Stimulated activated CD4-positive, alpha-beta T cell treated with anti-CD3 and anti-CD28 coated beads, Interleukin-1b, Interleukin-23, amount 100 ng/mL, for 1 hour (primary cell): ENCODE data around the gene COL26A1.
"Not testable (repeated sequence)": the region's sequence is repeated elsewhere in the genome, so short reads cannot be mapped to it uniquely, and the experiment has no call there.

Experiments used
- DNase-seq, 2 donors: peaks; one replicate each; pipeline ENCODE4 v3.0.0-alpha.2; 2020; ENCODE audit warnings: low read depth in 2 of 2

Gene COL26A1

DNA sequence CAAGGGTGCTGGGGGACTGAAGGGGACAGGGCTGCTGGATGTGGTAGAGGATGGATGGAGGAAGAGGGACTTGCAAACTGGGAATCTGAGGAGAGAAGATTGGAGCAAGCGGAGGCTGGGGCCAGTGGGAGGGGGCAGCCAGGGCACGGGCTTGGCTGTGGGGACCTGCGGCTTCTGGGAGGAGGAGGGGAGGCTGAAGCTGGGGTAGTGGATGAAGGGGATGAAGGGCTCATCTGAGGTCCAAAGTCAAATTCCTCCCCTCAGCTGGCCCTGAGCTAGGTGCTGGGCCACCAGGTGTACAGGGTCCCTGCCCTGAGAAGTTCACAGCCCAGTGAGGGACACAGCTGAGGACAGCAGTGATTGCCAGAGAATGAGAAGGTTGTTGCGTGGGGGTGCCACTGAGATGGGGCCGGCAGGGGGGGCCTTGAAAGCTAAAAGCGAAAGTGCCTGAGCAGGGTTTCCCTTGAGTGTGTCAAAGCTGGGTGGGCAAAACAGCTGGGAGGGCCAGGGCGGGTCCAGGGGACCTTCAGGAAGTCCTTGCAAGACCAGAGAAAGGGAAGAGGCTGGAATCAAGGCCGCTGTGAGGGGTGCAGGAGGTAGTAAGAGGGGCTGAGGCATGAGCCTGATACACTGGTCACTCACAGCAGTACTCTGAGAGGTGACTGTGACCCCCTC, 191.2 kb downstream of the COL26A1 start:
- no peak for DNase-seq

DNA sequence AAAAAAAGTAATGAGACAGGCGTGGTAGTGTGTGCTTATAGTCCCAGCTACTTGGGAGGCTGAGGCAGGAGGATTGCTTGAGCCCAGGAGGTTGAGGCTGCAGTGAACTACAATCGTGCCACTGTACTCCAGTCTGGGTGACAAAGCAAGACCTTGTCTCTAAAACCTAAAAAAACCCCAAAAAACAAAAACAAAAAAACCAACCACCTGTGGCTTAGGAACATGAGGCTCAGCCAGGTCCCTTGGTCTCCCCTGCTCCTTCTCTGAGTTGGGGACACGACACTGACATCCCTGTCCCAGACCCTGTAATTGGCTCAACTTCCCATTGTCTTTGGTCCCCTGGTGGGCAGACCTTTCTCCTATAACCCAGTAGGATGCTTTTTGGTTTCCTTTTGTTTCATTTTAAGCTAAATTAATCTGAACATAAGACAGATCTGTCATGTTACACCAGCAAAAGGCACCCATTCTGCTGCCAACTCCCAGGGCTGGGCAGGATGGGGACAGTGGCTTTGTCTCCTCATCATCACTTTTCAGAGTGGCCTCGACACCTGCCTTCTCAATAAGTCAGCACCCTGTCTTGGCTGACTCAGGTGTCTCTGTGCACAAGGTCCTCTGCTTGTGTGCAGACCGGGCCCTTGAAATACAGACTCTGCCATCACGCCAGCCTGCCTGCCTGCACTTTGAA, 192.1 kb downstream of the COL26A1 start:
- no peak for DNase-seq

DNA sequence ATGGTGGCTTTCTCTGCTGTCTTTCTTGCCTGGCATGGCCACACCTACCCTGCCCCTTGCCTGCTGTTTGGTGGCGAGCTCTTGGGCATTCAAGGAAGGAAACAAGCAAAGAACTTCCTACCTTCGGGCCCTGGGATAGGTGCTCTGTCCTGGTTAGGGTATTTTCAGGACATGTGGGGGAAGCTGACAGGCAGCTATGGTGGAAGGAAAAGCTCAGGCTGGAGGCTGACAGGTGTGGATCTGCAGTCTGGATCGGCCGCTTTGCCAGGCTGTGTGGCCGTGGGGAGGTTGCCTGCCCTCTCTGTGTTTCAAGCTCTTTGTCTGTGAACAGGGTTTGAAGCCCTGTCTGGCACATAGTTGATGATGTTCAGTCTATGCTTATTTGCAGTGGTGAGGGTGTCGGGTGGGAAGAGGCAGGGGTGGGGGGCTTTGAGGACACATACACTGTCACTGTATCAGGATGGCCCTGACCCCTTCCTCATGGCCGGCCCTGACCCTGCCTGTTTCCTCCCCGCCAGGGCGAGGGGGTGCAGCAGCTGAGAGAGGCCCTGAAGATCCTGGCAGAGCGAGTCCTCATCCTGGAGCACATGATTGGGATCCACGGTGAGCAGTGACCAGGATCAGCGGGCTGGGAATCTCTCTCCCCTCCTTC, 192.7 kb downstream of the COL26A1 start:
- DNase-seq, result no peak

DNA sequence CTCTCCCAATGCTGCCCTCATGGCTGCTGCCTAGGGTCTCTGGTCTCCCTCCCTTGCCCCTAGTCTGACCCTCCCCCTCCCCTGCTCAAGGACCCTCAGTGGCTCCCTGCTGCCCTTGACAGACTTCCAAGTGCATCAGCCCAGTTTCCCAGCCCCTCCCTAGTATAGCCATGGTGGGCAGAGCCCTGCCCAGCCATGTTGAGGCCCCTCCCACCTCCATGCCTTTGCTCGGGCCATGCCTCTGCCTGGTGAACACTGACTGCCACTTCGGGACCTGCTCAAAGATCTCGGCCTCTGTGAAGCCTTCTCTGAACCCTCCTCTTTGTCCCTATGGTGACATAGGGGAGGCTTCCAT, 193.2 kb downstream of the COL26A1 start:
- DNase-seq, result no peak

DNA sequence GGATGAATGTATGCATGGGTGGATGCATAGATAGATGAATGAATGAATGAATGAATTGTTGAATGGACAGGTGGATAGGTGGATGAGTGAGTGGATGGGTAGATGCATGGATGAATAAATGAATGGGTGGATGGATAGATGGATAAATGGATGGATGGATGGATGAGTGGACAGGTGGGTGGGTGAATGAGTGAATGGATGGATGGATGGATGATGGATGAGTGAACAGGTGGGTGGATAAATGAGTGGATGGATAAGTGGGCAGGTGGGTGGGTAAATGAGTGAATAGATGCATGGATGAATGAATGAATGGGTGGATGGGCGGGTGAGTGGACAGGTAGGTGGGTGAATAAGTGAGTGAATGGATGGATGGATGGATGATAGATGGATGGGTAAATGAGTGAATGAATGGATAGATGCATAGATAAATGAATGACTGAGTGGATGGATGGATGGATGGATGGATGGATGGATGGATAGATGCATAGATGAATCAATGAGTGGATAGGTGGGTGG, 193.8 kb downstream of the COL26A1 start:
- DNase-seq, result no peak

DNA sequence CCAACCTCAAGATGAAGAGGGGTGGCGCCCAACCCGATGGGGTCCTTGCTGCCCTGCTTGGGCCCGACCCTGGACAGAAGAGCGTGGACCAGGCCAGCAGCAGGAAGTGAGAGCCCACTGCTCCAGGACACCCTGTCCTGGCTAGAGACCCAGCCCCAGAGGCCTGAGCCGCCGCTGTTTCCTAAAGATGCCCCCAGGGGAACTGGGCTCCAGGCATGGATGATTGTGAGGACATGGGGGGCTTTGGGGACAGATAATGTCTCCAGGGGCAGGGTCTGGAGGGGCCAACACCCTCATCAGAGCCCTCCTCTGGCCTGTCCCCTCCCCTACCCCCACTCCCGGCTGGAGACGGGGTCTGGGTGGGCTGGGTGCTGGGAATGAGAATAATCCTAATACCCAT, 194.7 kb downstream of the COL26A1 start:
- DNase-seq, result no peak

DNA sequence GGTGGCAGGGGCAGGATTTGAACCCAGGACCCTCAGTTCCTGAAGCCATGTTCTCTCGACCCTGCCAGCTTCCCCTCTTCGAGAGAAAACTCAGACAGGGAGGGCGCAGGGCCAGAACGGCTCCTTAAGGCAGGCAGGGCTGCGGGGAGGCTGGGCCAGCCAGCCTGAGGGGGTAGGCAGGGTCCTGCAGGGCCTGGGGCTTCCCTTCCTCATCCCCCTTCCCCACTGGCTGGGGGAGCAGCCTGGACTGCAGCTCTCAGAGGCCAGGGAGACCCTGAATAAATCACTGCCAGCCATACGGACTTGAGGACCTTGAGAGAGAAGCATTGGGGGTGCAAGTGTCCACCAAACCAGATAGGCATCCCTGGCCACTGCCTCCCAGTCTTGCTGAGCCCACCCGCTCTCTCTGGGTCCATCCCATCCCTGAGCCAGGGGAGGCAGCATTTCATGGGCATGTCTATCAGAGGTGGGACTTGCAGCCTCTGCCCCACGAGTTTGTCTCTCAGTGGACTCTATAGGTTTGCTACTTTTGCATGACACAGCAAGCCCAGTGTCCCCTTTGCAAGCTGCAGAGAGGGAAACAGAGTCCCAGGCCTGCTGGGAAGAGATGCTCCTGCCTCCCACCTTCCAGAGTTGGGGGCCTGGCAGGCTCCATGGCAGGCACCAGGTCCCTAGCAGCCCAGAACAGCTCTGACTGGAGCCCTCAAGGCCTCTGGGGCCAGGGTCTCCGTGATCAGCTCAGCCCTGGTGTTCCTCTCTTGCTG, 195.5 kb downstream of the COL26A1 start:
- no peak for DNase-seq

DNA sequence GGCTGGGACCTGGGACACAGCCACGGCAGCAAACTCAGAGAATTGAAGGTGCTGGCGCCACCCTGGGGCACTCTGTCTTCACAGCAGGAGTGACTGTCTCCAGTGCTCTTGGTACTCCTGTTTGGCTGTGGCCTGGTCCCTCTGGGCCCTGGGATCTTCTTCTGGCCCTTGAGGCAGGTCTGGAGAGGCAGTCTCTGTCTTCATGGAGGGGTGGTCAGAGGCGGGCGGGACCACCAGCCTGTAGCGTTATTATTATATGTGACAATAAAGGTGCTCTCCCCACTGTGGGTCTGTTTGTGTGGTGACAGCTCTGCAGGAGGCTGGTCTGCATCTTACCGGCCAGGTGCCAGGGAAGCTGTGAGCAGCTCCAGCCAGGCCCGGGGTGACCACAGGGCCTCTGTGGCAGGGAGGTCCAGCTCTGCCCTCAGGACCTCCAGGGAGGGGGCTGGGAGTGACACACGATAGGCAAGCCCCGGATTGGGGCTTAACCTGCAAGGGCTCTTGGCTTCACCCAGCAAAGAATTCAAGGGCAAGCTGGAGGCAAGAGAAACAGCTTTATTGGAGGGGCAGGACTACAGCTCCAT, 196.2 kb downstream of the COL26A1 start:
- DNase-seq, result no peak

DNA sequence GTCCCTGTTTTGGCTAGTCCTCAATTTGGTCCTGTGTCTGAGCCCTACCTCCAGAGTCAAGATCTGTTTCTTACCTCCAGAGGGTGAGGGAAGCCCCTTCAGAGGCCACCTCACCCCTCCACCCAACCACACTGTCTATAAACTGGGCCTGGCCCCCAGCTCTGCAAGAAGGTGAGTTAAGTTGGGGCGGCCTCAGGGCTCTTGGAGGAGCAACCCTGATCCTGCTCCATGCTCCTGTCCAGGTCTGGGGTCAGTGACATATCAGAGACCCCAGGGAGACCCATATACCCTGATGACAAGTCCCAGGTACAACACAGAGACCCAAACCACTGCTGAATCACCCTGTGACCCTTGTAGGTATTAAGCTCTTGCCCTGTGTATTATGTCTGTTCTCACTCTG, 196.9 kb downstream of the COL26A1 start:
- no peak for DNase-seq

DNA sequence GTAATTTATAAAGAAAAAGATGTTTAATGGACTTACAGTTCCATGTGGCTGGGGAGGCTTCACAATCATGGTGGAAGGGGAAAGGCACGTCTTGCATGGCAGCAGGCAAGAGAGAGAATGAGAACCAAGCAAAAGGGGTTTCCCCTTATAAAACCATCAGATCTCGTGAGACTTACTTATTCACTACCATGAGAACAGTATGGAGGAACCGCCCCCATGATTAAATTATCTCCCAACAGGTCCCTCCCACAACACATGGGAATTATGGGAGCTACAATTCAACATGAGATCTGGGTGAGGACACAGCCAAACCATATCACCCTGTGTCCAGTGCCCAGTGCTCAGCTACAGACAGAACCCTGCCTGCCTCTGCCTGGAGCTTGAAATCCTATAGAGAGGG, 197.3 kb downstream of the COL26A1 start:
- DNase-seq, result not testable (repeated sequence)

DNA sequence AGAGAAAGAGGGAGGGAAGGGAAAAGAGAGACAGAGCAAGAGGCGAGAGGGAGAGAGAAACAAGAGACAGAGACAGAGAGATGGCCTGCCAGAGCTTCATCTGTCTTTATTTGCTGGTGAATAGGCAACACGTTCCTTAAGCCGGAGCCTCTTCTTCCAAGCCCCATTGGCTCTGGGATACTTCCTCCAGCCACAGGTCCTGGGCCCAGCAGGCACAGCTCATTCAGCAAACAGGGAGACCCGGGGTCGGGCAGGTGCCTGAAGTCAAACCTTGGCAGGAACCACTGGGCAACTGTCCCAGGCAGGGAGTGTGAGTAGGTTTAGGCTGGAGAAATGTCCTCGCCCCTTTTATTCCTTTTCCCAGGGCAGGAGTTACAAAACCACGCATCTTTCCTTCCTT, 198.2 kb downstream of the COL26A1 start:
- DNase-seq, result no peak

DNA sequence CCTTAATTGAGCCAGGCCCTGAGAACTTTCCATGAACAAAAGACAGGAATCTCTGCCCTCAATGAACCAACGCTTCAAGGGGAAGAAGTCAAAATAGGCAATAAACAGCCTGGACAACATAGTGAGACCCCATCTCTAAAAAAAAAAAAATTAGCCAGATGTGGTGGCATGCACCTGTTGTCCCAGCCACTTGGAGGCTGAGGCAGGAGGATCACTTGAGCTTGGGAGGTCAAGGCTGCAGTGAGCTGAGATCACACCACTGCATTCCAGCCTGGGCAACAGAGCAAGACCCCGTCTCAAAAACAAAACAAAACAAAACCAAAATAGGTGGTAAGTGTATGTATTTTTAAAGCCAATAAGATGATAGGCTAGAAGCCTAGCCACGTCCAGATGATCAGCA, 198.6 kb downstream of the COL26A1 start:
- not testable (repeated sequence) for DNase-seq

DNA sequence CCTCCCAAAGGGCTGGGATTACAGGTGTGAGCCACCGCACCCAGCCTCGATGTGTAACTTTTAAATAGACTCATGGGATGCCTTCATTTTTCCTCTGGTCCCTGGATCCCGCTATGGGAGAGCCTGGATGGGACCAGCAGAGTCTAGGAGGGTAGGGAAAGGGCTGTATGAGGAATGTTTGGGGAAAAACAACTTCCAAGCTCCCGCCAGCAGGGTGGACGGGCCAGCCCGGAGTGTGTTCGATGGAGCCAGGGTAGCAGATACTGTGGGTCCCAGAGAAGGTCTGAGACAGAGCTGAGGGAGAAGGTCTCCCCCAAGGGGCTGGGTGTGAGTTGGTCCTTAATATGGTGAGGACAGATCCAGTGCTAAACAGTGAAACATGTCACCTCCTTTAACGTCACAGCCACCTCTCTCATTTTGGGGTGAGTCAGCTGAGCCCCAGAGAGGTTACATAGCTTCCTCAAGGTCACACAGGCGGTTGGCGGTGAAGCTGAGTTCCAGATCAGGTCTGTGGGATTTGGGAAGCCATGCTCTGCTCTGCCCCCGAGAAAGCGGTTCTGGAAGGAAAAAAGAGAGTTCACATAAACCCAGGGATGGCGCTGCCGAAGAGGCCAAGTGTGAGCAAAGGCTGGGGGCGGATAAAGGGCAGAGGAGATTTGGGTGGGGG, 200.0 kb downstream of the COL26A1 start:
- DNase-seq, result no peak

DNA sequence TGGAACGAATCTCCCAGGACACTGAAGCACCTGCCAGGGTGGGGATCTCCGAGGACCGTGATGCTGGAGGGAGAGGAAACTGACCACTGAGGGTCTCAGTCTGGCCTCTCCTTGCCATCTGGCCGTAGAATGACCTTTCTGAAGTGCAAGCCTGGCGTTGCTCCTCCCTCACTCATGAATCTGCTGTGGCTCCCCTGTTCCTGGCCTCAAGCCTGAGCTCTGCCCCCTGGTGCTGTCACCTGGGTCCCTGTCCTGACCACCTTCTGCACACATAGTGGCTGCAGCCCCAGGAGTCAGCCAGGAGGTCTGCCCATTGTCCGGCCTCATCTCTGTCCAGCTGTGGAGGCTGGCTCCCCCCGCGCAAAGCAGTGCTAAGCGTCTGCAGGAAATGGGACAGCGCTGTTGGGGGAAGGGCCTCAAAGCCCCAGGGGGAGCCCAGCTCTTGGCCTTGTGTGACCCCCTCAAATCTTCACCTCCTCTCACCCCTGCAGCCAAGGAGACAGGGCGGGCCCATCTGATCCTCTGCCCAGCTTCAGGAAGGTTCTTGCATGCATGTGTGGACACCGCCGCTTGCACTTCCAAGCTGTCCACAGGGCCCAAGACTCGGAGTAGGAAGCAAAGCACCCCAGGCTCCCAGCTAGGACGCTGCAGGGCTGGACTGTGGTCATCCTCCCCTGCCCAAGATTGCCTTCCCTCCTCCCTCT, 200.7 kb downstream of the COL26A1 start:
- DNase-seq, result no peak

DNA sequence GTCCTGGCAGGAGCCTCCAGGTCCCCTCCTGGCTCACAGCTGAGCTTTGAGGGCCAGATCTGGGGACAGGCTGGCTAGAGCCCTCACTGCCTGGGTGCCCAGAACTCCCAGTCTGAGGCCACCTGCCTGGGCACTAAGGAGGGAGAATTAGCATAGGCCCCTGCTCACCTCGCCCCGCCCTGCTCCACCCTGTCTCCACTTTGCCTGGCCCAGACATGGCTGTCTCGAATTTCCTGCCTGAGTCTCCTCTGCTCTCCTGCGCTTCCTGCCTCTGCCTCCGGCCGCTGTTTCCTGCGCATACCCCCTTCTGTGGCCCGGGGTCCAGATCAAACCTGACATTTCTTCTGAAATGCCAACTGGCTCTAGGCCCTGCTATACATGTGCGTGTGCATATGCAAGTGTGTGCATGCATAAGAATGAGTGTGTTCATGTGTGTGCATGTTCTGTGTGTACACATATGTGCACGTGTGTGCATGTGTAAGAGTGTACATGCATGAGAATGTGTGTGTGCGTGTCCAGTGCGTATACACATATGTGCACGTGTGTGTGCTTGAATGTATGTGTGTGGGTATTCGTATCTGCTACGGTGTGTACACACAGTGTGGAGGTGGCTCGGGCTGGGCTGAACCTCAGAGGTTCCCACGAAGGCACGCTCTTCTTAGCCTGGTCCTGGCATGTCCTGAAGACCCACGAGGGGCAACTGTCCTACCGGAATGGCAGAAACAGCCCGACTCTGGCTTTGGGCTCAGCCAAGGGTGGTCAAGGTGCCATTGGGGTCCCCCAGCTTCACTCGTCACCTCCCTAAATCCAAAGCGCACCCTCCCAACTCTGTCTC, 201.5 kb downstream of the COL26A1 start:
- no peak for DNase-seq

DNA sequence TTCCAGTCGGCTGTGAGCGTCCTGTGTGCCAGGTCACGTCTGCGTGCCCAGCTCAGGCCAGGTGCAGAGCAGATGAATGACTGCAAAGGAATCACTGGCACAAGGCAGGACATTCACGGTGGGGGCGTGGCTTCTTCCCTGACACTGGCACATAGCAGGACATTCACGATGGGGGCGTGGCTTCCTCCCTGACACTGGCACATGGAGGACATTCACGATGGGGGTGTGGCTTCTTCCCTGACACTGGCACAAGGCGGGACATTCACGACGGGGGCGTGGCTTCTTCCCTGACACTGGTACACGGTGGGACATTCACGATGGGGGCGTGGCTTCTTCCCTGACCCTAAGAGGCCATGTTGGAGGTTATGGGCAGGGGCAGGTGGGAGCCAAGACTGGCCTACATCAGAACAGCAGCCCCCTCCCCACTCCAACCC, 202.1 kb downstream of the COL26A1 start:
- no peak for DNase-seq

DNA sequence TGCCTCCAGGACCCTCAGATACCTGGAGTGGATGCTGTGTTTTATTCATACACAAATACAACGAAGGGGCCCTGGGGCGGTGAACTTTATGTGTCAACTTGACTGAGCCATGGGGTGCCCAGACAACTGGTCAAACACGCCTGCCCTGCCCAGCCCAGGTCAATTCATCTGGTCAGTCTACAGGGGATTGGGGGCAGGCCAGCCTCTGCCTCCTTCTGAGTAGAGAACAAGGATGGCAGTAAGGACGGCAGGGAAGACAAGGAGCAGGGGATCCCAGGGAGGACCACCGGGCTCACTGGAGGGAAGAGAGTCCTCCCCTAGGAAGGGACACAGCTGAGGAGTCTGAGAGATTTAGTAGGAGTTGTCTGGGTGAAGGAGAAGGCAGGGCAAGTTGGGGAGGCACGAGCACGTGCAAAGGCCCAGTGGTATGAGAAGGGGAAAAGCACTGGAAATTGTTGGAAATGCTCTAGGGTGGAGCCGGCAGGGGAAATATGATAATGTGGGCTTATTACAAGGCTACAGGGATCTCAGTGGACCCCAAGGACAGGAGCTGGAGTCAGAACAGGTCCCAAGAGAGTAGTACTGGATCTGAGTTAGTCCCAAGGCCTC, 203.0 kb downstream of the COL26A1 start:
- DNase-seq, result no peak

DNA sequence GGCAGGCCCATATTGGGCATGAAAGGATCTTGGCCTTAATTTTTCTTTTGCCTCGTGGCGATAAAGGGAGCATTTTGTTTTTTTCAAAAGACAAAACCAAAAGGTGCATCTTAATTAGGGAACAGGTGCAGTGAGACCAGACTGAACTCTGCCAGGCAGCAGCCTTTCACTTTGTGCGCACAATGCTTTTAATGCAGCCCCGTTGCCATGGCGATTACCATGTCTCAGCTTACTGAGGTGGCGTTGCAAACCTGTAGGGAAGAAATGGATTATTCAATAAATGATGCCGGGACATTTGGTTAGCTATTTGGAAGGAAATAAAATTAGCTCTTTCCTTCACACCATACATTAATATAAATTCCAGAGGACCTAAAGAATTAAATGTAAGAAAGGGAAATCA, 204.6 kb downstream of the COL26A1 start:
- no peak for DNase-seq

DNA sequence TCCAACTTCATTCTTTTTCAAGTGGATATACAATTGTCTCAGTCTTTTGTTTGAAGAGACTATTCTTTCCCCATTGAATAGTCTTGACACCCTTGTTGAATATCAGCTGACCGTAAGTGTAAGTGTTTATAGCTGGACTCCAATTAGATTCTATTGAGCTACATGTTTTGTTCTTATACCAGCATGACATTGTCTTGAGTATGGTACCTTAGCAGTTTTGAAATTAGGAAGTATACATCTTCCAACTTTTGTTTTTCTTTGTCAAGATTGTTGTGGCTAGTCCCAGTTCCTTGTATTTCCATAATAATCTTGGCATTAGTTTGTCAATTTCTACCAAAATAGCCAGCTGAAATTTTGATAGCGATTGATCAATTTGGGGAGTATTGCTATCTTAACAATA, 209.5 kb downstream of the COL26A1 start:
- DNase-seq, result no peak
